Neural crest cell (in vitro differentiated cells): ENCODE results near the gene IER3IP1. TPM values are rescaled to one million over a fixed set of nuclear protein-coding genes. Genes with fewer than 3 reads are reported as not detected.
"Not testable (repeated sequence)": the region's sequence is repeated elsewhere in the genome, so short reads cannot be mapped to it uniquely, and the experiment has no call there.

Source experiments
- DNase-seq: peaks from one replicate; pipeline ENCODE4 v3.0.0; 2021; ENCODE audit warnings: low read depth, mixed read lengths, low spot score
- H3K27ac Mint-ChIP-seq: one replicate; pipeline ENCODE4 v1.8.0; 2021; ENCODE audit warnings: mild to moderate bottlenecking, mixed read lengths; ENCODE audit not compliant: unreplicated experiment
- H3K27me3 Mint-ChIP-seq: 2 replicates; pipeline ENCODE4 v1.8.0; 2021; ENCODE audit warnings: low read depth, mild to moderate bottlenecking, mixed read lengths
- H3K36me3 Mint-ChIP-seq: 2 replicates; pipeline ENCODE4 v1.8.0; 2021; ENCODE audit warnings: low read depth, mild to moderate bottlenecking, mixed read lengths
- H3K4me1 Mint-ChIP-seq: 2 replicates; pipeline ENCODE4 v1.8.0; 2021; ENCODE audit warnings: mixed read lengths
- H3K4me3 Mint-ChIP-seq: one replicate; pipeline ENCODE4 v1.8.0; 2021; ENCODE audit warnings: mild to moderate bottlenecking, mixed read lengths
- H3K9me3 Mint-ChIP-seq: 2 replicates; pipeline ENCODE4 v1.8.0; 2021; ENCODE audit warnings: mixed read lengths
- CTCF ChIP-seq: fragments of 200-600 bp; sonication (generic); conservative IDR thresholded peaks from 2 replicates; pipeline ENCODE4 v1.5.0; 2021; ENCODE audit warnings: antibody characterized with exemption, mild to moderate bottlenecking
- total RNA-seq: library from RNA; stranded (reverse); gene quantifications from 2 replicates; pipeline ENCODE4 v1.2.1, GENCODE V29; 2021

The IER3IP1 gene
- total RNA-seq, 1 donor from 2014 or later = 14.2 TPM

- H3K4me1 Mint-ChIP-seq = peaks cover 10% of the 10 kb centered on the region
Observed at GRCh38 chr18:47168913-47169312, 7.3 kb downstream of the IER3IP1 start.

GRCh38 chr18:47168509-47168908, 7.7 kb downstream of the IER3IP1 start:
- H3K36me3 Mint-ChIP-seq = no peaks in the 10 kb centered on the region
- H3K27ac Mint-ChIP-seq = no peak overlapping the region
- H3K4me1 Mint-ChIP-seq = peaks cover 10% of the 10 kb centered on the region
- TF ChIP-seq CTCF = no peak
- H3K27me3 Mint-ChIP-seq = no peaks in the 10 kb centered on the region
- H3K4me3 Mint-ChIP-seq = no peak overlapping the region
- no peaks in the 10 kb centered on the region for H3K9me3 Mint-ChIP-seq
- DNase-seq = no peak

More at GRCh38 chr18:47168913-47169312, 7.3 kb downstream of the IER3IP1 start:
- no peaks in the 10 kb centered on the region for H3K27me3 Mint-ChIP-seq
- no peak overlapping the region for H3K27ac Mint-ChIP-seq
- H3K9me3 Mint-ChIP-seq = no peaks in the 10 kb centered on the region
- DNase-seq = no peak
- TF ChIP-seq CTCF = no peak
- no peak overlapping the region for H3K4me3 Mint-ChIP-seq
- H3K36me3 Mint-ChIP-seq = no peaks in the 10 kb centered on the region

DNA sequence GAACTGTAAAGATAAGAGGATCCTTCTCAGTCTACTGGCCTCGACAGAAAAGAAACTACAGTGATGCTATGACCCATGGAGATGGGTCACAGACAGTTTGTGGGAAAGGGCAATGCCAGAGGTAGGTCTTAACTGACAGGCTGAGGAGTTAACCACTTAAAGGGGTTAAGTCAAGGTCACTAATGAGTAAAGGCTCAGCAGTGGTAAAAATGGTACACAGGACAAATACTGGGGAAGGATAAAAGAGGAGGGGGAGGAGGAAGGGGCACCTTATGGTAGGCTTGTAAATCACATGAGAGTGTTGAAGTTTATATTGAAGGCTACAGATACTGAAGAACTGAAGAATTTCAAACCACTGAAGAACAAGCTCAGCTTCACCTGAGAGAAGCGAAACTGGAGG, 9.9 kb downstream of the IER3IP1 start:
- no peak overlapping the region for H3K27ac Mint-ChIP-seq
- no peak for TF ChIP-seq CTCF
- H3K27me3 Mint-ChIP-seq = no peaks in the 10 kb centered on the region

DNA sequence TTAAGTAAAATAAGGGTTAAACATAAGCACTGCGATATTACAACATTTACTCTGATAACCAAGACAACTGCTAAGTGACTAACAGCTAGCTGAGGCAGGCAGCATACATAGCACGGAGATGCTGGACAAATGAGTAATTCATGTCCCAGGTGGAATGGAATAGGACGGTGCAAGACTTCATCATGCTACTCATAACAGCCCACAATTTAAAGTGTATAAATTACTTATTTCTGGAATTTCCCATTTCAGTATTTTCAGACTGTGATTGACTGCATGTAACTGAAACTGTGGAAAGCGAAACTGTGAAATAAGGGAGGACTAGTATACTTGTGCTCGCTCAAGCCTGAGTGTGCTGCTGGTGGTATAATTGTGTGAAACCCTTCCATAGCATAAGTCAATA, 12.9 kb downstream of the IER3IP1 start:
- TF ChIP-seq CTCF = no peak
- Mint-ChIP-seq H3K27ac (no peak overlapping the region), H3K27me3 (no peaks in the 10 kb centered on the region), H3K4me3 (no peak overlapping the region), H3K9me3 (no peaks in the 10 kb centered on the region), H3K36me3 (no peaks in the 10 kb centered on the region), H3K4me1 (peaks cover 10% of the 10 kb centered on the region)
- DNase-seq = no peak

More for the DNA sequence above, 9.9 kb downstream of the IER3IP1 start:
- Mint-ChIP-seq H3K4me1 (peaks cover 10% of the 10 kb centered on the region), H3K4me3 (no peak overlapping the region), H3K36me3 (no peaks in the 10 kb centered on the region), H3K9me3 (no peaks in the 10 kb centered on the region)
- no peak for DNase-seq

DNA sequence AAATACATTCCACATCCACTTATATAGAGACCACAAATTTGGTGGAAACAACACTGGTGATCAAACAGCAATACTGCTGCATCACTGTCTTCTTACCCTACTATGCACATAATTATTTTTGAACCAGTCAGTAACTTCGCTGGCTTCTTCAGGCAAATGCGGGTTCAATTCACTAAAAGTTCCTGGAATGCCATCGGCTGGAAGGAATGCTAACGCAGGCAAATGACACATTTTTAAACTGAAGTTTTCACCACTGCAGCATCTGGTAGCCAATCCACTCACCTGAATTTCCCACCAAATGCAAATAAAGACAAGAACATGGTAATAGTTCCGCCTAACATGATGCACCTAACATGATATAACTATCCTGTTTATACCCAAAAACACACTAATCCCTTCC, 15.9 kb downstream of the IER3IP1 start:
- TF ChIP-seq CTCF = no peak
- no peak overlapping the region for H3K4me3 Mint-ChIP-seq
- H3K27ac Mint-ChIP-seq = no peak overlapping the region
- no peak for DNase-seq
- no peaks in the 10 kb centered on the region for H3K36me3 Mint-ChIP-seq
- H3K9me3 Mint-ChIP-seq = no peaks in the 10 kb centered on the region
- H3K27me3 Mint-ChIP-seq = no peaks in the 10 kb centered on the region
- H3K4me1 Mint-ChIP-seq = no peaks in the 10 kb centered on the region

DNA sequence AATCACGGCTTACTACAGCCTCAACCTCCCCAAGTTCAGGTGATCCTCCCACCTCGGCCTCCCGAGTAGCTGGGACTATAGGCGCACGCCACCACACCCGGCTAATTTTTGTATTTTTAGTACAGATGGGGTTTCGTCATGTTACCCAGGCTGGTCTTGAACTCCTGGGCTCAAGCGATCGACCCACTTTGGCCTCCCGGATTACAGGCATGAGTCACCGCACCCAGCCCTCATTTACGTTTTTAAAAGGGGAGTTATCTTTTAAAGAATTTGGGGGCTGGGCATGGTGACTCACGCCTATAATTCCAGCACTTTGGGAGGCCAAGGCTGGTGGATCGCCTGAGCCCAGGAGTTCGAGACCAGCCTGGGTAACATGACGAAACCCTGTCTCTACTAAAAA, 17.8 kb downstream of the IER3IP1 start:
- H3K27ac Mint-ChIP-seq, DNase-seq, H3K27me3 Mint-ChIP-seq: not testable (repeated sequence)

More for the DNA sequence above, 17.8 kb downstream of the IER3IP1 start:
- not testable (repeated sequence) for H3K4me1 Mint-ChIP-seq, H3K4me3 Mint-ChIP-seq, H3K9me3 Mint-ChIP-seq, H3K36me3 Mint-ChIP-seq
